Left ventricle myocardium superior (tissue), 1 donor: ENCODE measurements around the gene SPECC1. TPM values are rescaled to one million over a fixed set of nuclear protein-coding genes. Genes with fewer than 3 reads are reported as not detected.

Source experiments
- ATAC-seq: fragments of 200-7000 bp; cut with Tn5 transposase; one replicate; pipeline ENCODE4 v1.9.1; 2020; ENCODE audit warnings: mild to moderate bottlenecking, moderate library complexity
- DNase-seq: peaks from one replicate; pipeline ENCODE4 v3.0.0-alpha.2; 2020
- intact Hi-C: fragments of 100-400 bp; cut with micrococcal nuclease; formaldehyde crosslinking; loops from one replicate; pipeline ENCODE4 v1.11.0; 2022
- total RNA-seq: library from RNA; stranded (reverse); fragmentation: NEBNext Ultra II Directional; extraction: Animal tissue kit (Norgen Biotek cat#: 25700); gene quantifications from one replicate; pipeline ENCODE4 v1.2.1, GENCODE V29; 2021
- donor health status: DM: no; HTN: yes; CAD: no; lungs with severe emphysema.

The SPECC1 gene
- total RNA-seq, 1 donor from 2014 or later = 10.3 TPM

DNA sequence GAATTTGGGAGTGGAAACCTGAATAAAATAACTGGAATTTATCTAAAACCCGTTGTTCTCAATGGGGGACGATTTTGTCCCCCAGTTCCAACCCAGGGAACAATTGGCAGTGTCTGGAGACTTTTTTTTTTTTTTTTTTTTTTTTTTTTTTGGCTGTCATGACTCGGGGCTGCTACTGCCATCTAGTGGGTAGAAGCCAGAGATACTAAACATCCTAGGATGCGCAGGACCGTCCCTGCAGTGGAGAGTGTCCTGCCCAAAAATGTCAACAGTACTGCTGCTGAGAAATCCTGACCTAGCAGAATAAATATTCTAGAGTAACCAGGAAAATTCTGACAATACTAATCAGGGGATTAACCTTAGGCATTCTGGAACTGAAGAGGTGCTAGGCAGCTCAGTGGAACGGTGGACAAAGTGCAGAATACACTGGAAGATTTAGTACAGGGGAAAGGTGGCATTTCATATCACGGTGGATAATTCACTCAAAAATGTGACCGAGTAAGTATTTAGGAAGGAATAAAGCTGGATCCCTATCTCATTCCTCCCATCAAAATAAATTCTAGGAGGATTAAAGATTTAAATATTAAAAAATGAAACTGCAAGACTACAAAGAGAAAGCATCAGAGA lies 107.6 kb downstream of the SPECC1 start:
- peak; percentile 74 for ATAC-seq
- no peak for DNase-seq
- intact Hi-C loops = loop anchor here (5.0 kb wide), 1 partner anchor 124 kb away; no protein-coding TSS in a partner anchor

DNA sequence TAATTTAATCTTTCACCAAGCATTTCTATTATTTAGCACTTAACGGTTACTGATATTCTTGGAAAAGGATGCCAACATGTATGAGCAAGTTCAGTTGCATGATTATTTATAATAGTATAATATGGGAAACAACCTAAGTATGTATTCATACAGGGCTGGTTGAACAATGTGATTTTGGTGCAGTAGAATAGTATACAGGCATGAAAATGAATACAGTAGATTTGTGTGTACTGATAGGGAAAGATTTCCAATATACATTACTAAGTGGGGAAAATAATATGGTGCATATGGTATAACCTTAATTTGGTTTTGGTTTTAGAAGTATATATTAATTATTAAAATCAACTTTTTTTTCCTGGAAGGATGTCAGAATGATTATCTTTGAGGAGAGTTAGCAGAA lies 109.1 kb downstream of the SPECC1 start:
- ATAC-seq (no peak), DNase-seq (no peak)
- intact Hi-C loops = loop anchor here (5.0 kb wide), 1 partner anchor 126 kb away; no protein-coding TSS in a partner anchor

DNA sequence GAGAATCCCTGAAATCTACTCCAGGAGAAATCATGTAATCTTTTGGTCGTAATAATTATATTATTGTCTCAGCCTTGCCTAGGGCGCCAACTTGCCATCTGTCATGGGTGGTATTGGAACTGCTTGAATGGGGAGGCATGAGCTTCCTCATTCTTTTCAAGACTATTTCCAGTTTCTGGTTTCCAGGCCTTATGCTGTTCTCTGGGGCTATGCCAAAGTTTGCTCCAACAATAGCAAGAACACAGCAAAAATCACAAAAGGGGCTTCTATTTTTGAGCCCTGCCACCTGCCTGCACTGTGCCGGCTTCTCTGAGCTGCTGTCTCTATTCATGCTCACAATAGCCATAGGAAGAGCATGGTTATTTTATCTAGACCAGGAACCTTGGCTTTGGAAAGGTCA lies 111.7 kb downstream of the SPECC1 start:
- DNase-seq = no peak
- peak; percentile 25 for ATAC-seq
- intact Hi-C loops = no loop called here

DNA sequence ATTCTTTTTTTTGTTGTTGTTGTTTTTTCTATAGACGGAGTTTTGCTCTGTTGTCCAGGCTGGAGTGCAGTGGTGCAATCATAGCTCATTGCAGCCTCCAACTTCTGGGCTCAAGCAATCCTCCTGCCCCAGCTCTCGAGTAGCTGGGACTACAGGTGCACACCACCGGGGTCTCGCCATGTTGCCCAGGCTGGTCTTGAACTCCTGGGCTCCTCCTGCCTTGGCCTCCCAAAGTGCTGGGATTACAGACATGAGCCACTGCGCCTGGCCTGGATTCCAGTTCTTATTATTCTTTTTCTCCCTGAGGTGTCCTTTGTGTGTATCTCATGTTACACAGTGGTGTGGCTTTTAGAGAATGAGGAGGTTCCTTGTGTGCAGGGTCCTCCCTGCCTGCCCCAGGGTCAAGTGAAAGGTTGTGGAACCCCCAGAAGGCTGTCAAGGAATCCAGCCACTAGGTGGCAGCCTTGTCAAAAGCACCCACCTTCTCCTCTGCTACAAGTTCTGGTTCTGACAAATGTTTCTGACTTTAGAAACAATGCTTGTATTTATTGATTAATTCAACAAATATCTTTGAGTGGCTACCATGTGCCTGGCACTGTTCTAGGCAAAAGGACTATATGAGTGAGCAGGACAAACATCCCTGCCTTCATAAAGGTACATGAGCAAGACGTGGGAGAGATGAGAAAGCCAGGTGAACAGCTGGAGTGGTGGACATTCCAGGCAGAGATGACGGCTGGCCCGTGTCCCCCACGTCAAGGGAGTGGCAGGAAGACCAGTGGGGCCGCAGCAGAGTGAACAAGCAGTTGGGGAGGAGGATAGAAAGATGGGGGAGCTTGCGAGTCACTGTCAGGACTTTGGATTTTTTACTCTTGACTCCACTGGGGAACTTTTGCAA lies 112.4 kb downstream of the SPECC1 start:
- intact Hi-C loops = no loop called here
- ATAC-seq (peak; percentile 81), DNase-seq (peak; percentile 67)

DNA sequence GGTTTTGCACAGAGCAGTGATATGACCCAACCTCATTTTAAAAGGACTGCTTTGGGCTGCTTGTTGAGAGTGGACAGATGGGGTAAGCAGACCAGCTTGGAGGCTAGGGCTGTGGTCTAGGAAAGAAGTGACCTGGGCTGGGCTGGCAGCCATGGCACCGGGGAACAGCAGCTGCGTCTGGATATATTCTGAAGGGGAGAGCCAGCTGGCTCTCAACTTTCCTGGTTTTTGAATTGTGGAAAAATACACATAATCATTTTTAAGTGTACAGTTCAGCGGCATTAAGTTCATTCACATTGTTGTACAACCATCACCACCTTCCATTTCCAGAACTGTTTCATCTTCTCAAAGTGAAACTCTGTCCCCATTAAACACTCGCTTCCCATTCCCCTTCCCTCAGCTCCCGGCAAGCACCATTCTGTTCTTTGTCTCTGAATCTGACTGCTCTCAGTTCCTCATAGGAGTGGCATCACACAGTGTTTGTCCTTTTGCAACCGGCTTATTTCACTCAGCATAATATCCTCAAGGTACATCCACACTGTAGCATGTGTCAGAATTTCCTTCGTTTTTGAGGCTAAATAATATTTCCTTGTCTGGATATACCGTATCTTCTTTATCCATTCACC lies 113.2 kb downstream of the SPECC1 start:
- intact Hi-C loops = no loop called here
- DNase-seq (peak; percentile 38), ATAC-seq (peak; percentile 51)

DNA sequence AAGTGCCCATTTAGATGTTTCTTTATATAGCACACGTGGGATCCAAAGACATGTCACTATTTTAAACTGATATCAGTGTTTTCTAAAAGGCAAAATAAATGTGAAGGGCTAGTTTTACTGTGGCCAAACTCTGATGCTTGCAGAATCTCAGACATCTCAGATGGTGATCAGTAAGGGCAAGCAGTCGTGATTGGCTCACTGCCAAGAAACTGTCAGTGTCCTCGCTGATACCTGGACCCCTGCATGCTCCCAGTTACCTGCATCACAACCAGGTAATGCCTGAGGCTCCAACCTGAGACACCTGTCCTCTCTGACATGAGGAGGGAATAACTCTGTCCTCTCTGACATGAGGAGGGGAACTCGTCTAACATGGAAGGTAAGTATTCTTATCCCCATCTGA lies 114.0 kb downstream of the SPECC1 start:
- intact Hi-C loops = no loop called here
- ATAC-seq (no peak), DNase-seq (no peak)

DNA sequence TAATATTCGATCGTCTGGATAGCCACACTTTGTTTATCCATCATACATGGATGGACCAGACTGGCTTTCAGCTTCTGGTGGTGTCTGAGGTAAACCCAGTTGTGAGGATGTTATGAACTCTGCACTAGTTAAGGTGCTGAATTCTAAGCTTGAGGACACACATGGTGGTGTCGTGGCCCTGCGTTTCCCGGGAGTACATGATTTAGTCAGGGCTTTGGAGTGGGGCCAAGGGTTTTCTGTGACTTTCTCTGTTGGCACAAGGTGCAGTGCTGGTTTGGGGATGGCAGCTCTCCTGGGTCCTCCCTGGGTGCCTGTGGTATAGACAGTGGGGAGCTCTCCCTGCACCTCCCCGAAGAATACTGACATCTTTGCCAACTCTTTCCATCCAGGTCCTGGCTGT lies 116.6 kb downstream of the SPECC1 start:
- intact Hi-C loops = no loop called here
- ATAC-seq (no peak), DNase-seq (no peak)

DNA sequence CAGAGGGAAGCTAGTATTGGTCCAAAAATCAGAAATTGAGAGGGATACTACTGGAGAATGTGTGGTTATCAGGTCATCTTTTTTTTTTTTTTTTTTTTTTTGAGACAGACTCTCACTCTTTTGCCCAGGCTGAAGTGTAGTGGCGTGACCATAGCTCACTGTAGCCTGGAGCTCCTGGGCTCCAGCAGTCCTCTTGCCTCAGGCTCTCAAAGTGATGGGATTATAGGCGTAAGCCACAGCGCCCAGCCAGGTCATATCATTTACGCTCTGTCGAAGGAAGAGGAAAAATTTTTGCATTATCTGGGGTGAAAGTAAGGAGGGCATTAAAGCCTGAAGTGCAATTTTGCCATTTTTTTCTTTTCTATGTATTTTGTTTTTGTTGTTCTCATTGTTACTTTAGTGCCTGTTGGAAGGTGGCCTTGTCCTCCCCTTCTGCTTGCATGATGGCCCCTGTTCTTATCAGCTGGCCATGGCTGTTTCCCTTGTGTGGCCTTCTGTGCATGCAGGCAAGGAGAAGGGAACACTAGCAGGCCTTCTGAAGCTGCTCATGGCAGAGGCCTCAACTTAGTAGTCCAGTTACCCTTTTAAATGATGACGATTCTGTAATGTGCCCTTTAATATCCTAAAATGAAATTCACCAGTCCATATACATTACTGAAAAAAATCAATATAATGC lies 118.3 kb downstream of the SPECC1 start:
- ATAC-seq = no peak
- intact Hi-C loops = no loop called here
- no peak for DNase-seq

DNA sequence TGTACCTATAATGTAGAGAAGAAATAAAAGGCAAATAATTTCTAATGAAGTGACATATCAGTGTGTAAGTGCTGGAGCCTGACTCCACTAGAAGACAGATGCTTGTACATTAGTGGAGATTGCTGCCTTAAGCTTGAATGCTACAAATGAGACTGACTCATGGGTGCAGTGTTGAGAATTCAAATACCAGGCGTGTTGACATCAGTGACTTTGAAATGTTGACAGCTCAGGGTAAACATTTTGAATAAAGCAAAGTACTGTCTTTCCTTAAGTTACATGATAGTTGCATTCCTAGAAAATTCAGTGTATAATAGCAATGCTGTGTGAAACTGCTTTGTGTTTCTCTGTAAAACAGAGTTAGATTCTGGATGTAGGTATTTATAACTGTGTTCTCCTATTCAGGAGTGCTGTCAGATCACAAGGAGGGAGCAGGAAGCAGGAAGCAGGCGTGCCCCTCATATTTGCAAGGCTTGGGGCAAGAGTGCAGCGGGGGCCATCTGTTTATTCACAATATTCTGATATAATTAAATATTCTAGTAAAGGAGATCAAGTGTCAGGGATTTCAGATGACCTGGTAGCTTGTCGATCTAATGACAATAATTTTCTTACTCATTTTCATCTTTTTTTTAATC lies 119.0 kb downstream of the SPECC1 start:
- ATAC-seq (no peak), DNase-seq (no peak)
- intact Hi-C loops = no loop called here

DNA sequence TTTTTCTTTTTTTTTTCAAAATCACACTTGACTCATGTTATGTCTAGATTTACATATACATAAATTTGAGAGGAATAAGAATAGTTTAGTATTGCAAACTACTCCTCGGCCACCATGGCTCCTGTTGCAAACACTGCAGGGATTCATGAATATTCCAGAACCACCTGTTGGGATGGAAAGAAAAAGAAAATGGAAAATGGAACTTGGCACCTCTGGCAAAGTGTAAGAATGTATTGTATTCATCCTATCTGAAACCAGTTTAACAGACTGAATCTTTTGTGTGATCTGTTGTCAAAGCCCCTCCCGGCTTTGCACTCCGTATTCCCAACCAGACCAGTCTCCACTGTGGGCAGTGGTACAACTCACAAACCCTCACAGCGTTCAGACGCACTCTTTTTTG lies 124.4 kb downstream of the SPECC1 start:
- no peak for ATAC-seq
- no peak for DNase-seq
- intact Hi-C loops = no loop called here

DNA sequence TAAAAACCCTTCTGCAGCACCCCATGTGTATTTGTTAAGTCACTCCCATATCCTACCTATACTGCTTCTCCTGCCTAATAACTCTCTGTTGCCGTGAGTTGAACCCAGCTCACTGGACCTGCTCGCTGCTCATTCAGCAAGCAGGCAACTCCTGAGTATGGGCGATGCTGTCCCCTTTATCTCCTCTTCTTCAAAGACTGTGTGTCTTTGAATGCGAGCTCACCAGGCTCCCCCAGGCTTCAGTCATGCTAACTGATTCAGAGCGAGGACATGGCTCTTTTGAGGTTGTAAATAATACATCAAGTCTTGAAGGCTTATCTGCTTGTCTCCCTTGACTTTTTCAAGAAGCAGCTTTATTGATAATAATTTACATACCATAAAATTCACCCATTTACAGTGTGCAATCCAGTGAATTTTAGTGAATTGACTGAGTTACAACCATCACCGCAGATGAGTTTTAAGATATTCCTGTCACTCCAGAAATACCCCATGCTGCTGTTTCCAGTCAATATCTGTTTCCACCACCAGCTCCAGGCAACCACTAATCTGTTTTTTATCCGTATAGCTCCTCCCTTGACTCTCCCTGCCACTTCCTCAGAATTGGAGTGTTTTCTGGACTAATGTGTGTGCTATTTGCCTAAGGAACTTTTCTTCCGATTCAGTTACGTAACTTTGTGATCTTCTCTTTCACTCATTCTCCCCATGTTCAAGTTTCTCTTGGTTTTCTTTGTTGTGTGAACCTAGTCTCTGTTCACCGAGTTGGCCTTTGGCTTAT lies 132.2 kb downstream of the SPECC1 start:
- DNase-seq (no peak), ATAC-seq (no peak)
- intact Hi-C loops = no loop called here

DNA sequence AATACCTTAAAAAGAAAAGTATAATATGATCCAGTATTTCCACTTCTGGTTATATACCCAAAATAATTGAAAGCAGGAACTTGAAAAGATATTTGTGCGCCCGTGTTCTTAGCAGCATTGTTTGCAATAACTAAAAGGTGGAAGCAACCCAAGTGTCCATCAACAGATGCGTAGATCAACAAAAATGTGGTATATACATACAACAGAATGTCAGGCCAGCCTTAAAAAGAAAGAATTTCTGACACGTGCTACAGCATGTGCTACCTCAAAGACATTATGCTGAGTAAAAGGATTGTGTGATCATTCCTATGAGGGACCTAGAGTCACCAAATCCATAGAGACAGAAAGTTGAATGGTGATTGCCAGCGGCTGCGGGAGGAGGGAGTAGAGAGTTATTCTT lies 133.1 kb downstream of the SPECC1 start:
- no peak for DNase-seq
- intact Hi-C loops = no loop called here
- no peak for ATAC-seq

DNA sequence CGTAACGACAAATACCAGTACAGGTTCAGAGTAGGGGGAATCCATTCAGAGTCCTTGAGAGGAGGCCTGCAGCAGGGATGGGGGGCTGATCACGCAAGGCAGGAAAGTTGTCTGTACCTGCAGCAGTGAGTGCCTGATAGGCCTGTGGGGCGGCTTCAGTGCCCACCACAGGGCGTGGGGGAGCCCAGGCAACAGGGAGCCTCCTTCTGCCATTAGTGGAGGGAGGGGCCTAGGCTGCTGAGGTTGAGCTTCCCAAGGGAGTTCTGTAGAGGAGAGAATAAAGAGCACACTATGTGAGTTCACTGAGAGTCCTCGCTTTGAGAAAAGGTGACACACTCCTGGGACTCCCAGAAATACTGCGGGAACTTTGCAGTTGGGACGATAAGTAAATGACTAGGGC lies 134.6 kb downstream of the SPECC1 start:
- ATAC-seq = no peak
- no peak for DNase-seq
- intact Hi-C loops = no loop called here

DNA sequence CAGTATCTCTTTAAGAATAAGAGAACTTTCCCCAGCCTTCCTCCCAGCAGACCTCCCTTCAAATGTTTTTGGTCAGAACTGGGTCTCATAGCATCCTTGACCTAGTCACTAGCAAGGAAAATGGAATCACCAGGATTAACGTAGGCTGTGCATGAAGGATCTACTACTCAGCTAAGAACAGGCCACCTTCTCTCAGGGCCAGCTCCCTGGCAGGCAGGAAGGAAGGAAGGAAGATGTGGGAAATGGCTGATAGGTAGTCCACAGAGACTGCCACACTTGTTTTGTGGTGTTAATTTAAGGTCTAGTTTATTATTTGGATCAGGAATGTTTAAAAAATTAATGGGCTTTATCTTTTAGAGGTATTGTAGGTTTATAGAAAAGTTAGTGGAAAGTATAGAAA lies 136.4 kb downstream of the SPECC1 start:
- intact Hi-C loops = no loop called here
- ATAC-seq (no peak), DNase-seq (no peak)

DNA sequence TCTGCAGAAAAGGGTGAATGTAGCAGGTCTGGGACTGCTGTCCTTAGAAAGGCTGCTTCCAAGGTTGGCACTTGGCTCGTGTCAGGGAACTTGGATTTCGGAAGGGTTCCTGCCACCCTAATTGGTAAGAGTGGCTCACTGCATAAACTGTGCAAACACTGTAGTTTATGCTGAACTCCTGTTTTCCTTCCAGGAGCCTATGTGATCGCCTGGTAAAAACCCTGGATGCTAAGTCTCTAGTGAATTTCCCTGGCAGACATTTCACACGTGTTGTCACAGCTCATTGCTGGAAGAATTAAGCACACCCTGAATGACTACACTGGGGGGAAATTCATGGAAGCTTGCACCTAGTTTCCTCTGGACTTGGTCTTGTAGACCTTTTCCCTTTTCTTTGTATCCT lies 140.1 kb downstream of the SPECC1 start:
- intact Hi-C loops = no loop called here
- DNase-seq (no peak), ATAC-seq (no peak)

DNA sequence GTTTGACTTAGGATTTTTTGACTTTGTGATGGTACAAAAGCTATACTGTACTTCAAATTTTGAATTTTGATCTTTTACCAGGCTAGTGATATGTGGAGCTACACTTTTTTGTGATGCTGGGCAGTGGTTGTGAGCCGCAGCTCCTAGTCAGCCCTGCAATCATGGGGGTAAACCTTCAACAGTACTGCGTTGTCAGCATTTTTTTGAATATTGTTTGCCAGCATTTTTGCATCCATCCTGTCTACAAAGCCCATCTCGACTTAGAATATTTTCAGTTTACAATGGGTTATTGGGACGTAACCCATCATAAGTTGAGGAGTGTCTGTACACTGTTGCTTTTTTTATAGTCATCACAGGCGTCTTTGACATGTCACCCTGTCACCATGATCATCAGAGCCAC lies 142.0 kb downstream of the SPECC1 start:
- ATAC-seq (no peak), DNase-seq (no peak)
- intact Hi-C loops = no loop called here

DNA sequence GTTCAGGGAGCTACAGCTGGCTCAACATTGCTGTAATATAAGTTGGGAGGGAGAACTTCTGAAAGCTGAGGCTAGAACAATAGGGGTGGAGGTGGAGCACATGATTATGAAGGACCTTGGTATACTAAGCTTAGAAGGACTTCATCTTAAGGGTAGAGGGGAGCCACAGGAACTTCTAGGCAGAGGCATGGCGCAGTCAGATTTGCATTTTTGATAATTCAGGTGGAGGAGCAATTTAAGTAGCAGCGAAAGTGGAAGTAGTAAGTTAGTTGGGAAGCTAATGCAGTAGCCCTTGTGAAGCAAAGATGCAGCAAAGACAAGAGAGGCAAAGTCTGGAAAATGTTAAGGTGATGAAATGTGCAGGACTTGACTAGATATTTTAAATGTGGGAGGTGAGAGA lies 144.1 kb downstream of the SPECC1 start:
- intact Hi-C loops = no loop called here

DNA sequence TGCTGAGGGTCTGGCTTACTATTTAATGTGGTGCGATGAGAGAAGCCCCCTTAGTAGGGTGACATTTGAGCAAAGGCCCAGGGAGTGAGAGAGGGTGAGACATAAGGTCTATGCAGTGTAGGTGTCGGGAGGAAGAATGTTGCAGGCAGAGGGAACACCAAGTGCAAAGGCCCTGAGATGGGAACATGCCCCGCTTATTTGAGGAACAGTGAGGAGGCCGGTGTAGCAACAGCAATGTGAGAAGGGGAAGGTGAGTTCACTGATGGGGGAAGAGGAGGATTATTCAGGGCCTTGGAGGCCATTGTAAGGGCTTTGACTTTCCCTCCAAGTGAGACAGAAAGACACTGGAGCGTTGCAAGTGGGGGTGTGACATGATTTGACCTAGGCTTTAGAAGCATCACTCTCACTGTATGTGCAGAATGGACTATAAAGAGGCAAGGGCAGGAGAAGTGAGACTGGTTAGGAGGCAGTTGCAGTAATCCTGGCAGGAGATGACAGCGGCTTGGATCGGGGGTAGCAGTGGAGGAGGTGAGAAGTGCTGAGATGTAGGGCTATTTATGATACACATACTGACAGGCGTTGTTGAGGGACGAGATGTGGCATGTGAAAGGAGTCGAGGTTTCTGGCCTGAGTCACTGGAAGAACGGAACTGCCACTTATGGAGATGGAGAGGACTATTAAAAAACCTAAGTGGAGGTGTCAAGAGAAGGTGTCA lies 145.3 kb downstream of the SPECC1 start:
- intact Hi-C loops = no loop called here
- ATAC-seq = no peak
- DNase-seq = no peak

More for the DNA sequence above, 144.1 kb downstream of the SPECC1 start:
- ATAC-seq = no peak
- no peak for DNase-seq
